NCI-H1417 (cell line): ENCODE measurements around the gene MEDAG.
"Not testable (repeated sequence)": the region's sequence is repeated elsewhere in the genome, so short reads cannot be mapped to it uniquely, and the experiment has no call there.

Experiments
- DNase-seq, 3 experiments: peaks; one replicate each; lab custom pipeline; 2025; lab: John Stamatoyannopoulos, UW

MEDAG gene

DNA sequence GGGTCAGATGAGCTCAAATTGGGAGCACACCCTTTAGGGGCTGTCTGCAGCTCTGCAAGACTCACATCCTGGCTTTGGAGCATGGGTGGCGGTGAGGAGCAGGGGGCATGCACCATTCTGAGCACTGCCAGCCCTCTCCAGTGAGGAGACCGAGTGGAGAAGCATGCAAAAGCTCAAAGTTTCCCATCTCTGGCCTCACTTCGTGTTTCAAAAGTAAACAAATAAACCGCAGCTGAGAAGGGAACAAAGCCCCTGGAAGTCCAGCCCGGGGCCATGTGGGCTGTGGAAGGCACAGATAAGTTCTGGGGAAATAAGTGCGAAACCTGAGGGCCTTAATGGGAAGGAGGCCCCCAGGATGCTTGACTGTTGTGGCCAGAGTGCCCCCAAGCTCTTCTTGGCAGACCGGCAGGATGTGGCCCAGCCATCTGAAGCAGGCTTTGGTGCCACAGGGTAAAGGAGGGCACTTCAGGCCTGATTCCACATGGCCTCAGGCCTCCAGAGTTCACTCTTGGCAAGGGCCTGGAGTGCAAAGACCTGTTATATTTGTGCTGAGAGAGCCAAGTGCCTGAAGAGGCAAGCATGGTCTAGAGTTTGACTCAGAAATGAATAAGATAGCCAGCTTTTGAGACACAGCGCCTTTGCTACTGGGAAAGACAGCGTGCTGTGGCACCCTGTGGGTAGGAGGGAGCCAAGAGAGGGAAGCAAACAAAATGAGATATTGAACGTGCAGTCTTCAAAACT, 1.2 kb downstream of the MEDAG start:
- DNase-seq: no peak

DNA sequence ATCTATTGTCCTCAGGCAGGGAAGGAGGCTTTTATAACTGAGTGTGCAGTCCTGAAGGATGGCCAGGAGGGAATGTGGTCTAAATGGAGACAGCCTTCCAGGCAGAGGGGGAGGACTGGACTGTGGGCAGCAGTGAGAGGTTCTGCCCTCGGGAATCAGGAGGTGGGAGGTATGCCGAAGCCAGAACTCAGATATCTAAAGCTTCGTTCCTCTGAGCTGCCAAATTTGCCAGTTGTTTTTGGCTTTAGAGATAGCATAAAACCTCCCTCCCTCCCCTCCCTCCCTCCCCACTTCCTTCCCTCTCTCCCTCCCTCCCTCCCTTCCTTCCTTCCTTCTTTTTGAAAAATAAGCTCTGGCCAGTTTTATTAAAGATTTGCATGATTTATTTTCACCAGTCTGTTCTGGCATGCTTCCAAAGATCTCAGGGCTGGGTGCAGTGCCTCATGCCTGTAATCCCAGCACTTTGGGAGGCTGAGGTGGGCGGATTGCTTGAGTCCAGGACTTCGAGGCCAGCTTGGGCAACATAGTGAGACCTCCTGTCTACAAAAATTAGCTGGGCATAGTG, 2.4 kb downstream of the MEDAG start:
- peak in 1 of 3 experiments; percentile 1 for DNase-seq

DNA sequence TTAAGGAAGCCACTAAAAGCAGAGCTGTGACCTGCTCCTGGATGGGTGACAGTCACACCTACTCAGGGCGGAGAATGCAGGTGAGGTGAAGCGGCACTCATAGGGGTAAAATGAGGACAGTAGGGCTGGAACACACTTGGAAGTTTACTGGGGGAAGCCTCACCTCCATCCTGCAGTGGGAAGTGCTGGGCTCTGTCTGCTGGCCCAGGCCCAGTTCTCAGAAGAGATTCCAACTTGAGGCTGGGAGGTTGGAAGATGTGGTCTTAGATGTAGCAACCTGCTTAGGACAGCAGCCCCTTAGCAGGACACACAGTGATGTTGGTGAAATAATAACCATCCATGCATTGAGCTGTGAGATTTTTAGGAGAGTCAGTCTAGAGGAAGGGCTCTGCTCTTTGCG, 4.6 kb downstream of the MEDAG start:
- no peak for DNase-seq

DNA sequence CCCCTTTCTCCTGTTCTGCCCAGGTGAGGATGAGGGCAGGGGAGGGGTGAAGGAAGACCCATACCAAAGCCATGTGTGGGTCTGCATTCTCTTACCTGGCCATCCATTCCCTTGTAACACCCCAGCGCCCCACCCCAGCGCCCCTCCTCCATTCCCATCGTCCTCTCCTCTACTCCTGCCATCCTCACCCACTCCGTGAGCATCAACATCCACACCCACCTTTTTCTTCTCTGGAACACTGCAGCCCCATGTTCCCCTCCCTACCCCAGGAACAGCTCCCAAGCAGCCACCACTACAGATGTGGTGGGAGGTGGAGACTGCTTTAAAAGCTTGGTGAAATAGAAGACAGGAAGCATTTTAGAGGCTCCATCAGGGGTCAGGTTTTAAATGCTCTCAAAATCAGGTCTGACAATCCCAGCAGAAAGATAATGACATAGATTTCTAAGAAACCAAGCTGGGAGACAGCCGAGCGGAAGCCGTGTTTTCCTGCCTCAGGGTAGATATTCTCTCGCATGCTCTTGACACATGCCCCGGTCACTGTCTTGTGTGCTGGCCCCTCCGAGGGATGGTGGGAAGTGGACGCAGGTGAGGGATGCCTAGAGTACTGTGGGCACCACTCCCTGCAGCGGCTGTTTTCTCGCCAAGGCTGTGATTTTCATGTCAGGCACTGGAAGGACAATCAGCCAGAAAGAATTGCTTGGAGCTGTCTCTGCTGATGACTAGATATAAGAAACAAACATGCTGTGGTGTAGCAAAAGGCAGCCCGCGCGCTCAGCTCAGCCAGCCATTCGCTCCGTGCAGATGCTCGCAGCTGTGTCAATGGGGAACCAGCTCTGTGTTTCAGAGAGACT, 9.8 kb downstream of the MEDAG start:
- peak in 2 of 3 experiments; percentile 32 to 64 for DNase-seq

DNA sequence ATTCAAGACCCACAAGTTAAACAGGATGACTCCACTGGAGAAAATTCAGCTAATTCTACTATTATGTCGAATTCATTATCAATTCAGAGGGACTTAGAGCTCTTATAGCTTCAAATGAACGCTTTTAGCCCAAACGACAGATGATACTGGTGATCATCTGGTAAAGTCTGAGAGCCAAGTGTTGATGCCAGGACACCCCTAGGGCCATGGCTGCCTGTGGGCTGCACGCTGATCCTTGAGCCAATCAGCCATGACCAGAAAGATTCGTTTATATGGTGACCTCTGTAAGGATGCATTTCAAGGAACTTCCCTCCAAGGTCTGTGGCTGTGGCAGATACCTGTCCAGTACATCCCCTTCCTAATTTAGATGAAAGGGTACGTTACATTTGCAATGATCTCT, 10.9 kb downstream of the MEDAG start:
- no peak for DNase-seq

DNA sequence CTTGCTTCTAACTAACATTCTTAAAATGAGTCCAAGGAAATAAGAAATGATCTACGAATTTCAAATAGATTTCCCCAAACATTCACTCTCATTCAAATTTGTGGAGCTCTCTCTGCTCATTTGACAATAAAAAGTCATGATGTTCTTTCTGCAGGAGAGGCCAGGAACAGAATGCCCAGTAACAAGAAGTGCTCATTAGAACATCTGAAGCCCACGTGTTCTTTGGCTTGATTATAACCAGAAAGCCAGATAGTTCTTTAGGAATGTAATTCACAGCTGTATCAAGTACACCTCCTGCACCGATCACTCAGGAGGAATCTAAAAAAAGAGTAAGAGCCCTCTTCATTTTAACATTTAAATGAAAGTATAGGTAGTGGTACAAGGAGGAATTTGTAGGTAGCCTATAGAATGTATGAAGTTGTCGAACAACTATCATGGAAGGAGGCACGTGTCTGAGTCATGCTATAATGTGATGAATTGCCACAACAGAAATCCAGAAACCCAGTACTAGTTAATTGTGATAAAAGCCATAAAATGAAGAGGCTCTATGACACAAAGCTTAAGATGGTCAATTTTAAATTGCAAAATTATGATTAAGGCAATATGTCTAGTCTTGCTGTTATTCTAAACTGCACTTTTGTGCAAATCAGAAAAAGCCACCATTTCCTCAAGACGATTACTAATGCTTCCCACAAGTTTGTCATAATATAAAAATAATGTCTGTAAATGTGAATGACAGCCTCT, 12.8 kb downstream of the MEDAG start:
- DNase-seq: no peak

- no peak for DNase-seq
Observed at GRCh38 chr13:30920162-30920909, 14.3 kb downstream of the MEDAG start.

DNA sequence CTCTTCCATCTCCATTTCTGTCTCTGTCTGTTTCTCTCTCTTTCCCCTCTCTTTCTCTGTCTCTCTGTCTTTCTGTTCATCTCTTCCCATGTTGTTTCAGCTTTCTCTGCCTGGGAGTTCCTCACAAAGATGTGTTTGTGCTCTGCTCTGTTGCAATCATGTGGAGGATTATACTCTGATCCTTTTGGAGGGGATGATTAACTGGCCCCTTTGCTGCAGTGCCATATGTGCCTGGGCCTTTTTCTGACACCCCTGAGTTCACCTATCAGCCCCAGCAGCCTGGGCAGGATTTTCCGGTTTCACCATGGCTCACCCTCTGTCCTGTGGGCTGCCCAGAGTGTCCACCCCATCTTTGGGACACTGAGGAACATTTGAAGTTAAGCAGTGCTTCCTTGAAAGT, 17.3 kb downstream of the MEDAG start:
- no peak for DNase-seq

GRCh38 chr13:30924721-30925120, 18.6 kb downstream of the MEDAG start:
- DNase-seq: no peak

GRCh38 chr13:30925429-30925828, 19.4 kb downstream of the MEDAG start:
- no peak for DNase-seq

DNA sequence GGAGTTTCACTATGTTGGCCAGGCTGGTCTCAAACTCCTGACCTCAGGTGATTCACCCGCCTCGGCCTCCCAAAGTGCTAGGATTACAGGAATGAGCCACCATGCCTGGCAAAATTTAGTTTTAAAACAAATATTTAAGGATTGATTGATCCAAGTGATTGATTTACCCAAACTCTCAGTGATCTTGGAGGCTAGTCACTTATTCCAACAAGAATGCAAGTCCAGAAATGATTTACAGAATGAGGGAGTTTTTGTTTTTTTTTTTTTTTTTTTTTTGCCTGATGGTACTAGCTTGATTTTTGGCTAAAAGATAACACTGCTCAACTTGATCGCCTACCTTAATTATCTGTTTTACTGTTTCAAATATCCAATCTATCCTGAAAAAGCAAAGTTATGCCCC, 20.7 kb downstream of the MEDAG start:
- no peak for DNase-seq

- not testable (repeated sequence) for DNase-seq
Observed at GRCh38 chr13:30927188-30927587, 21.1 kb downstream of the MEDAG start.

DNA sequence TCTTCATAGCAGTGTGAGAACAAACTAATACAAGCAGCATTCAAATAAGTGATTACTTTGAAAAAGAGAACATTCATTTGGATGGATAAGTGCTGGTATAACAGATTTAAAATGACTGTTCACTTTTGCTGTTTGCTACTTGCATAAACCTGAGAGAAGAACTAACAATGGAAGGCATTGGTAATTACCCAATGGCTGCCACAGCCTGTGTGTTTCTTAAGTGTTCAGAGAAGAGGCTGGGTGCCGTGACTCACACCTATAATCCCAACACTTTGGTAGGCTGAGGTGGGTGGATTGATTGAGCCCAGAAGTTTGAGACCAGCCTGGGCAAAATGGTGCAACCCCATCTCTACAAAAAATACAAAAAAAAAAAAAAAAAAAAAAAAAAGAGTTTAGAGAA, 21.5 kb downstream of the MEDAG start:
- no peak for DNase-seq

- no peak for DNase-seq
Observed at GRCh38 chr13:30928978-30929377, 22.9 kb downstream of the MEDAG start.

DNA sequence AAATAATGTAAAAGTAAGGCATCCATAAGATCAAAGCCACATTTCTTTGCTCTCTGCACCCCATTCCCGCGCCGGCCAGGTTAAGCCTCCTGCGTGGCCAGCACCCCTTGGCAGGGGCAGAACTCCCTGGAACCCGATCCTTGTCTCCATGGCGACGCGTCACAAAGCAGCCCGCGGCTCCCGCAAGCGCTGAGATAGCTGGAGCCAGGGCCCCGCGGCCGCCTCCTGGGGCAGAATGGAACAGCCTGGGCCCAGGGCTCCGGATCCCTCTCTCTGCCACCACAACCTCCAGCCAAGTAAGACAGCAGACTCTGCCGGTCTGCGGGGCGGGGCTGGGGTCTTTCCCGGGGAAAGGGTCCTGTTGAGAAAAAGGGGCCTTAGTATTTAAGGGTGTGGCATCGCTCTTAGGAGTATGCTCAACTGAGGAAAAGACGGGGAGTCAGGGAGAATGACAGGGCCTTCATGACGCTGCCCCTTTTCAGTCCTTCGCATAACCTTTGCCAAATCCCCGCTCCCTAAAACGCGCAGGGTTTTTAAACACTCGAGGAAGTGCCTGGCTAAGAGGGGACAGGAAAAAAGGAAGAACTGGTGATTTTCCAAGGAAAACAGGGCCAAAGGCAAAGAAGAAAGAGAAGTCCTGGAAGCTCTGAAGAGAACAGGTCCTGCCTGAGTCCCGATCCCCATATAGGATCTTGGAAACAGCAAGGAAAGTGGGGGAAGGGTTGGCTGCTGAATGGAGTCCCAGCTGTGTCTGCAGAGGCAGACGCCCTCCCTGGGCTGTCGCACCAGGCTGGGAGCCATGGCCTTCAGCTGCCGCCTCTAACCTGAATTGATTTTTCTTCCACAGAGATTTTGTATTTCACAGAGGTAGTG, 26.6 kb downstream of the MEDAG start, which contains the start of gene TEX26:
TEX26 (plus strand) TSS at position 176 of the 873 bp plus-strand sequence; CDS start at position 236, 60 bp downstream.
- no peak for DNase-seq

GRCh38 chr13:30933354-30933670, 27.2 kb downstream of the MEDAG start:
- no peak for DNase-seq

- DNase-seq: no peak
Observed at GRCh38 chr13:30934381-30934780, 28.3 kb downstream of the MEDAG start.

- DNase-seq: no peak
Observed at GRCh38 chr13:30934803-30935202, 28.7 kb downstream of the MEDAG start.

DNA sequence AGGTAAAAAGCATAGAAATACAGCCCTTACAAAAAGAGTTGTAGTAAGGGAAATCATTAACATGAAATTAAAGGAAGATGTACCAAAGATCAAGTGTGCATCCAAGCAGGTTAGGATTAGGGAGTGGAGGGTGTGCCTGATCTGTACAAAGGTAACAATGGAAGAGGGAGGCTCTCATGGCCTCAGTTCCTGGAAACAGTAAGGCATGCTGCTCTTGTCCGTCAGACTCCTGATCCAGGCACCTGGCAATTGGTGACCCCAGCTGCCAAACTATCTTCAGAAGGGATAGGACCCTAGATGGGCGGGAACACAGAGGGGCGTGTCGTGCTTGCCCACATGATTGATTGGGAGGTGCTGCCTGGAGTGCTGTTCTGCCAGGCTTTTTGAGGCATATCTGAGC, 30.9 kb downstream of the MEDAG start:
- no peak for DNase-seq

DNA sequence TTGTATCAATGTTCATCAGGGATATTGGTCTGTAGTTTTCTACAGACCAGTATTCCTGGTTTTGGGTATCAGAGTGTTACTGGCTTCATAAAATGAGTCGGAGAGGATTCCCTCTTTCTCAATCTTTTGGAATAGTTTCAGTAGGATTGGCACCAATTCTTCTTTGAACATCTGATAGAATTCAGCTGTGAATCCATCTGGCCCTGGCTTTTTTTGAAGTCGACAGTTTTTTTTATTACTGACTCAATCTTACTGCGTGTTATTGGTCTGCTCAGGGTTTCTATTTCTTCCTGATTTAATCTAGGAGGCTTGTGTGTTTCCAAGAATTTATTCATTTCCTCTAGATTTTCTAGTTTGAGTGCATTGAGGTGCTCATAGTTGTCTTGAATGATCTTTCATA, 37.8 kb downstream of the MEDAG start:
- no peak for DNase-seq
